Retinal pigment epithelial cell (primary cell): ENCODE data around the gene HSPA4L.

ENCODE experiments used
- DNase-seq: peaks from one replicate; pipeline ENCODE4 v3.0.0-alpha.2; 2010; ENCODE audit warnings: low read depth
- H3K4me3 ChIP-seq: 2 replicates; pipeline ENCODE4 v1.5.1; 2011; ENCODE audit warnings: mild to moderate bottlenecking, low read length, control low read depth, moderate library complexity
- TF ChIP-seq, protein P1 (sequence below): conservative IDR thresholded peaks from 2 replicates; pipeline ENCODE4 v1.5.1; 2011; ENCODE audit warnings: low read depth, low read length, control low read depth, inconsistent platforms

Gene HSPA4L

DNA sequence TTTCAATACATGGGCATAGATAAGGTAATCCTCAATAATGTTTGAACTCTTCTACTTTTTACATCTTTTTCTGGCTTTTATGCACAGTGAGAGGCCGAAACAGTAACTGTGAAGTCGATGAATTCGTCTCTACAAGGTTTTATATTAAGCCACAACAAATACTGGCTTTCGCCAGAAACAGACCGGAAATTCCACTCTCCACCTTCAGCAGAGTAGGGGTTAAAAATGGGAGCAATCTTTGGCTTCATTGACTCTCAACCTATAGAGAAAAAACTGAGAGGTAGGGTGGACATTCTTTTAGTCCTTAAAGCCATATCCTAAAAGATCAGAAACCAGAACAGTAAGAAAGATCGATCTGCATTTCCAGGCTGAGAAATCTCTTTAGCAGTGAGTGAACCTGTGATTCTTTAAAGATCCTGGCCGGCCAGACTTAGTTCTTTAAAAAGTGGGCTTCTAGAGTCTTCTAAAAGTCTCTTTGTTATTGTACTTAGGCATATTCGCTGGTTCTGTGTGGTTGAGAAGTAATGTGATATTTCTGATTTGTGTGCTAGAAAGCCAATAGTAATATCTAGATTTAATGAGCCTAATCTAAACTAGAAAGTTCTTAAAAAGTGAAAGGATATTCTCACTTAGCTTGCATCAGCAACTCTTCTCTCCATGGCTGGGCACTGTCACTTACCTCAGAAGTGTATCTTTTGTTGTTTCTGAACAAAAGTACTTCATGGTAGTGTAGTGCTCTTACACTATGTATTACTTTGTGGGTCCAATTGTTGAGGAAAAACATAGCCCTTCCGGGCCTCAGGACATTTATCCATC lies 2.0 kb downstream of the HSPA4L start:
- no peak for DNase-seq
- H3K4me3 ChIP-seq: peak overlapping the region; percentile 90
- TF ChIP-seq, protein P1, sequence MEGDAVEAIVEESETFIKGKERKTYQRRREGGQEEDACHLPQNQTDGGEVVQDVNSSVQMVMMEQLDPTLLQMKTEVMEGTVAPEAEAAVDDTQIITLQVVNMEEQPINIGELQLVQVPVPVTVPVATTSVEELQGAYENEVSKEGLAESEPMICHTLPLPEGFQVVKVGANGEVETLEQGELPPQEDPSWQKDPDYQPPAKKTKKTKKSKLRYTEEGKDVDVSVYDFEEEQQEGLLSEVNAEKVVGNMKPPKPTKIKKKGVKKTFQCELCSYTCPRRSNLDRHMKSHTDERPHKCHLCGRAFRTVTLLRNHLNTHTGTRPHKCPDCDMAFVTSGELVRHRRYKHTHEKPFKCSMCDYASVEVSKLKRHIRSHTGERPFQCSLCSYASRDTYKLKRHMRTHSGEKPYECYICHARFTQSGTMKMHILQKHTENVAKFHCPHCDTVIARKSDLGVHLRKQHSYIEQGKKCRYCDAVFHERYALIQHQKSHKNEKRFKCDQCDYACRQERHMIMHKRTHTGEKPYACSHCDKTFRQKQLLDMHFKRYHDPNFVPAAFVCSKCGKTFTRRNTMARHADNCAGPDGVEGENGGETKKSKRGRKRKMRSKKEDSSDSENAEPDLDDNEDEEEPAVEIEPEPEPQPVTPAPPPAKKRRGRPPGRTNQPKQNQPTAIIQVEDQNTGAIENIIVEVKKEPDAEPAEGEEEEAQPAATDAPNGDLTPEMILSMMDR: no peak

GRCh38 chr4:127788517-127788916 lies 6.4 kb downstream of the HSPA4L start:
- DNase-seq: no peak
- H3K4me3 ChIP-seq: no peak overlapping the region
- TF ChIP-seq, protein P1: peak; percentile 27

DNA sequence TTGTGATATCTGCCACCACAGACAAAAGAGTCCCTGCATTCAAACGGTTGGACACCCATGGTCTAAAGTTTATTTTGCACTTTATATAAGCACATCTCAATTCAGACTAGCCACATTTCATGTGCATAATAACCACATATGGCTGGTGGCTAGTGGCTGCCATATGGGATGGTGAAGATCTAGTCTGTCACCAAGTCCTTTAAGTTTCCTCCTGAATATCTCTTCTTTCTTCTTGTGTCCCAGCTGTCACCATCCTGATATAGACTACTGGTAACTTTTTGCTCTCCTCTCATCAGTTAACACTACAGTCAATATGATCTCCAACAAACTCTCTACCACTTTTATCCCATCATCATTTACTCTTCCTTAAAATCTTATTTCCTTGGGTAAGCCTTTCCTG lies 9.3 kb downstream of the HSPA4L start:
- DNase-seq: no peak
- TF ChIP-seq, protein P1: no peak
- H3K4me3 ChIP-seq: no peak overlapping the region

GRCh38 chr4:127793528-127793927 lies 11.4 kb downstream of the HSPA4L start:
- TF ChIP-seq, protein P1: no peak
- no peak for DNase-seq
- H3K4me3 ChIP-seq: no peak overlapping the region

DNA sequence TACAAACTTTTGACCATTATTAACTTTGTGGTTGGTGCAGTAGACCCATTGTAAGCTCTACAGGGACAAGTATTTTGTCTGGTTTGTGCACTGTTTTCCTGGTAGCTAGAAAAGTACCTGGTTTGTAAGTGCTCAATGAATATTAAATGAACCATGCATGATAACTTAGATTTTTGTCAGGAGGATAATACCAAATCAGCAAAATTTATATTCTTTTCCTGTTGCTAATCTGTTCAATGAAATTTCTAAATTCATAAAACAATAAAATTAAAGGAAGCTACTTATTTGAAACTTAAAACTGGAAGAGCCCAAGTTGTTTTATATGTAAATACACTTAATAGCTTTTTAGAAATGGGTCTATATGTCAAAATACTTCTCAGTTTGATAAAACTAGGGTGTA lies 17.6 kb downstream of the HSPA4L start:
- no peak overlapping the region for H3K4me3 ChIP-seq
- TF ChIP-seq, protein P1: no peak
- DNase-seq: no peak

- H3K4me3 ChIP-seq: no peak overlapping the region
- DNase-seq: no peak
- TF ChIP-seq, protein P1: no peak
Measured at GRCh38 chr4:127809173-127809800, 27.2 kb downstream of the HSPA4L start.

DNA sequence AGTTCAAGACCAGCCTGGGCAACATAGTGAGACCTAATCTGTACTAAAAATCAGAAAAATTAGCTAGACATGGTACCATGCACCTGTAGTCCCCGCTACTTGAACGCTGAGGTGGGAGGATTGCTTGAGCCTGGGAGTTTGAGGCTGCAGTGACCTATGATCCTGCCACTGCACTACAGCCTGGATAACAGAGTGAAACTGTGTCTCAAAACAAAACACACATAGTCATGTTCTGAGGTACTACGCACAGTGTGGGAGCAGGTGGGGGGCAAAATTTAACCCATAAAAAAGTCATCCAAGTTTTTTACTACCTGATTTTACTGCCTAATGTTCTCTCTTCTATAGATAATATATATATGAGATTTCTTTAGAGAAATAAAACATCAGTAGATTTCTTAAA lies 28.4 kb downstream of the HSPA4L start:
- DNase-seq: no peak
- TF ChIP-seq, protein P1: no peak
- H3K4me3 ChIP-seq: no peak overlapping the region
